GM18907 (cell line): ENCODE measurements around the gene TMEM74B.

Source experiments
- ATAC-seq: cut with Tn5 transposase; IDR thresholded peaks from one replicate; pipeline ENCODE4 v1.9.1; 2021; ENCODE audit warnings: mild to moderate bottlenecking, moderate library complexity; ENCODE audit not compliant: unreplicated experiment

TMEM74B gene

DNA sequence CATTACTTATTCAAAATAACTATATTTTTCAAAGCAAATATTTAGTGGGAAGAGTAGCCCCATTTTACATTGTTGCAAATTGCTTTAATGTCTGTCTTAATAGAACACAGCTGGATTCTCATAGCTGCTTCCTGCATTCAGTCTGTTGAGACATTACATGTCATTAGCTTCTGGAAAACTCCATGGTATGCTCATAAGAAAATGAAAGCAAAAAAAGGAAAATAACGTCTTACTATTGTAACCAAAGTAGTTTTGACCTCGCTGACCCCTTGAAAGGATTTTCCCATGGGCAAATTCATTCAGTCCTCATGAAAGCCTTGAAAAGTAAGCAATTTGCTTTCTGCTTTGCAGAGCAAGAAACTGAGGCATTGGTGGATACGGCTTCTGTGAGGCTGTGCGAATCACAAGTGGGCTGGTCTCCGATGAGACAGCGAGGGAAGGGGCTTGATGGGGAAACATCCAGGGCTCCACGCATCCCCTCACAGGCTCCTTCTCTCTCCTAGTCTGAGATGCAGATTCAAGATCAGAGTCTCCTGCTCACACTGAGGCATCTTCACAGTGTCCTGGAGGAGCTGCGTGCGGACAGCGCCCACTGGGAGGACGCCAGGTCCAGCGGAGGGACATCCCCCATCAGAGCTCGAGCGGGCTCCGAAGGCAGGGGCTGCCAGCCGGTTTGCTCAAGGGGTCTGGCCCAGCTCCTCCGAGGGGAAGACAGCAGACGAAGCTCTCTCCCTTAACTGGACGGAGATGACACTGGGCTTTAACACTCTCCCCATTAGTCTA is 21.8 kb upstream of the TMEM74B start:
- ATAC-seq = no peak

GRCh38 chr20:1205802-1206201 is 21.0 kb upstream of the TMEM74B start:
- no peak for ATAC-seq

GRCh38 chr20:1204576-1204975 is 19.8 kb upstream of the TMEM74B start:
- no peak for ATAC-seq

DNA sequence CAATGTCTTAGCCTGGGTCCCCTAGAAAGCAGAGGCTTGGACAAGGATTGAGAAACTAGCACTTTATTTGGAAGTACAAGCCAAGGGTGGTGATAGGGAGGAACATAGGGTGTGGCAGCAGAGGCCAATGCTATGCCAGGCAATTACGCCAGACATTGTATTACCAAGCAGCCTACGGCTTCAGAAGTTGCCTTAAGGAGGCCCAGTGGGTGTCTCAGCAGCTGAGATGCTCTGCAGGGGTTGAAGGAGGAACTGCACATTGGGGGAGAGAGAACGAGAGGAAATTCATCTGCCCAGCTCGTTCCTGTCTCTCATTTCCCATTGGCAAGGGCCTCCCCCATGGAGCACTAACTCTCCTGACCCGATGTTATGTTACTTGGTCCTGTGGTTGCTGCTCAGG is 19.3 kb upstream of the TMEM74B start:
- no peak for ATAC-seq

- ATAC-seq = no peak
Measured at GRCh38 chr20:1203630-1204029, 18.8 kb upstream of the TMEM74B start.

DNA sequence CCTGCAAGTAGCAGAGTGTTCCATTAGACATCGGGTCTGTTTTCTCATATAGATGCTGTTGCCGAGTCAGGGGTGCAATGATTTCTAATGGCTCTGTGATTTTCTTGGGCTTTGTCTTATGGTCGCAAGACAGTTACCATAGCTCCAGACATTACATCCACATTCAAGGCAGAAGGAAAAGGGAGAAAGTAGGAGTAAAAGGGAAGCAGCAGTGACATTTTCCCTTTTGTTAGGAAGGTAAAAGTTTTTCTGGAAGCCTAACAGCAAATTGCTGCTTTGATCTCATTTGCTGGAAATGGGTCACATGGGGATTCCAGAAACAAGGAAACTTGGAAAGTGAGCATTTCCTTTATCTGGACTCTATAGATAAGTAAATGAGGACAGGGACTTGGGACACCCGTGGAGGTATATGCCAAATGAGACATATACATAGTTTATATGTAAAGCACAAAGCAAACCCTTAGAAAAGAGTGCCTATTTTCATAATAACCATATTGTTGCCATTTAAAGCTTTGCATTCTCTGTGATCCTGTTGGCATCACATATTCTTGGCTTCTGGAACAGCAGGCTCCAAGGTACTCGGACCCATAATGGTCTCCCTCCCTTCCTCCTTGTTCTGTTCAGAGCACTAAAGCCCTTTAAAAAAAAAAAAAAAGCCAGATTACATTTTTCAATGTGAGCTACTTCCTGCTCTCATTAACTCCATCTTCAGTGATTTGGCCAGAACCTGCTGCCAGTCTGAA is 18.2 kb upstream of the TMEM74B start, which contains the start of gene C20orf202:
TSS of gene C20orf202 (plus strand) at position 693 of the 743 bp plus-strand sequence. CDS start 132 bp downstream, outside the sequence.
- ATAC-seq = no peak

- ATAC-seq = no peak
Measured at GRCh38 chr20:1199964-1200363, 15.2 kb upstream of the TMEM74B start.

DNA sequence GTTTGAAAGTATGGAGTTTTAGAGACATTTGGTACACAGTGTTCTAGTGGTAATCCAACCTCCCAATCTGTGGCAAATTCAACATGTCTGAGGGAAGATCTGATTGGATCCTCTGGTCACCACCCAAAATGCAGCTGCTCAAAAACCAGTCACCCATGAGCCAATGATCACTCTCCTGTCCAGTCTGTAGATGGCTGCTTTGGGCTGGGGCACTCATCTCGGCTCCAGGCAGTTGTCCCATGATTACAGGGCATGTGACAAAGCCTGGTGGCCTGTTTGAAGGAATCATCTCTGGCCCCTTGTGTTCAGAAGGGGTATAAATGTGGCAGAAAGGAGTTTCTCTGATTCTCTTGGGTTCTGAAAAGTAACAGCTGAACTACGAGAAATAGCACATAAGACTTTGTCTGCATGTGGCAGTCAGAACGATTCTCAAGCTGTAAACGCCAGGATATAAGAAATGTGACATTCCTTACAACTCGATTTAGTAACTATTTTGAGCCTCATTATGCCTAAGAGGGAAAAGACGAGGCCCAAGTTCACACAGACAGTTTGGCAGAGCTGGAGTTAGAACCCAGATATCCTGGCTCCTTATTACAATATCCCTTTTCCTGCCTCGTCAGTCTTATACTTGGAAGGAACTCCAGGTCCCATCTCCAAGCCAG is 14.6 kb upstream of the TMEM74B start:
- no peak for ATAC-seq

DNA sequence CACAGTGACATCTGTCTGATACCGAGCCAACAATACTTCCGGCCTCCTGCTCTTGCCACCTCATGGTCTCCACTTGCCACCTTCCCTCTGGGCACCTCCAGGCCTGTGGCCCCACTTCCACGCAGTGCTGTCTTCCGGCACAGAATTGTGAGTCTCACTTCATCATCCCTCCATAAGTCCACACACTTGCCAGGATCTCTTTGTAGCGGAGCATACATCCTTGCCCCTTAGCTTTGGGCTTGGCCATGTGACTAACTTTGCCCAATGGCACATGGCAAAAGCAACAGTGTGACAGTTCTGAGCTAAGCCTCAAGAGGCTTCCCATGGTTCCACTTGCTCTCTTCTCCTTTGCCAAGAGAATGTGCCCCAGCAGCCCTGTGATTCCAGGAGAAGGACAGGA is 14.0 kb upstream of the TMEM74B start:
- ATAC-seq = no peak

DNA sequence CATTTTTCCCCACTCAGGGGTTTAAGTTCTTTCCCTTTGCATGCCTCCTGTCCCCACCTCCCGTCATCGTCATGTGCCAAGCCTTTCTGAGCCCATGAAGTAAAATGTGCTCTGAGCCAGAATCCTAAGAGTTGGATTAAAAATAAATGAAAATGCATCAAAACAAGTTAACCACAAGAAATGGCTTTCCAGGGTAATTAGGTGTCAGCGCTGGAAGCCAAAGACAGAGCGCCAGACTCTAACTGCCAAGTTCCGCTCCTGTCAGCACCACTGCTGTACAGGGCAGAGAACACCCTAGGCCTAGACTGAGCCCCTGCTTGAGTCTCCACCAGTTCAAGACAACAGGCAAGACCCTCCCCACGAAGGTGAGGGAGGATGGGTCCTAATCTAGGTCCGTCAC is 13.0 kb upstream of the TMEM74B start:
- no peak for ATAC-seq

DNA sequence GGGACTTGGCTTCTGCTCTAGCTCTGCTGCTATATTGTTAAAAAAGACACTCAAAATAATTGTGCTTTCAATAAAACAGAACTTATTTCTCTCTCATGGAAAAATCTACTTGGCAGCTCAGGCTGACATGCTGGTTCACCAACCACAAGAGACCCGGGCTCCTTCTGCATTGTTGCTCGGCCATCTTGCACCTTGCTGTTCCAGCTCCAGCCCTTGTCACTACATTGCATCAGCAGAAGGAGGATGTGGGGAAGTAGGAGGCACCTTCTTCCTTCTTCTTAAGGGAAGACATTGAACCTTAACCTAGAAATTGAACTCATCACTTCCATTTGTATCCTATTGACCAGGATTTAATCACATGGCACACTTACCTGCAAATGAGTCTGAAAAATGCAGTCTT is 11.9 kb upstream of the TMEM74B start:
- no peak for ATAC-seq

DNA sequence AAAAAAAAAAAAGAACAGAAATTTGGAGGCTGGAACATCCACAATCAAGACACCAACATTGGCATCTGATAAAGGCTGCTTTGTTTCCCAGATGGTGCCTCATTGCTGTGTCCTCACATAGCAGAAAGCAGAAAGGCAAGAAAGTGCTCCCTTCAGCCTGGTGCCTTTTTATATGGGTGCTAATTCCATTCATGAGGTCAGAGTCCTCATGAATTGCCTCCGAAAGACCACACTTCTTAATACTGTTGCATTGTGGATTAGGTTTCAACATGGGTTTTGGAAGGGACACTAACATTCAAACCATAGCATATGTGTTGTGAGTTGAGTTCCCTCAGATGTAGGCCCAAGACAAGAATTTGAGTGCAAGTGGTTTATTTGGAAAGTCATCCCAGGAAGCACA is 10.4 kb upstream of the TMEM74B start:
- ATAC-seq = no peak

DNA sequence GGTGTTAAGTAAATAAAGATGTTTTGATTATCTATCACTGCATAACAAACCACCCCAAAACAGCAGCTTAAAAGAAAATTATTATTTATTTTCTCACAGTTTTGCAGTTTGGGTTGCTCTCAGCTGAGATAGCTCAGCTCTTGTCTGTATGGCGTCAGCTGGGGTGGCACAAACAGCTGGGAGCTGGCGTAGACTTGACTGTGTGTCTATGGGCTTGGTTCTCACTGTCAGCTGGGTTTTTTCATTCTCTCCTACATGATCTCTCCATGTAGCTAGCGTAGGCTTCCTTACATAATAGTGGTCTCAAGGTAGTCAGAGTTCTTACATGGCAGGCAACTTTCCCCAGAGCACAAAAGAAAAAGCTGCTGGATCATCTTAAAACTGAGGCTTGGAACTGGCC is 6.5 kb upstream of the TMEM74B start:
- no peak for ATAC-seq

- ATAC-seq = no peak
Measured at GRCh38 chr20:1190847-1191246, 6.1 kb upstream of the TMEM74B start.

DNA sequence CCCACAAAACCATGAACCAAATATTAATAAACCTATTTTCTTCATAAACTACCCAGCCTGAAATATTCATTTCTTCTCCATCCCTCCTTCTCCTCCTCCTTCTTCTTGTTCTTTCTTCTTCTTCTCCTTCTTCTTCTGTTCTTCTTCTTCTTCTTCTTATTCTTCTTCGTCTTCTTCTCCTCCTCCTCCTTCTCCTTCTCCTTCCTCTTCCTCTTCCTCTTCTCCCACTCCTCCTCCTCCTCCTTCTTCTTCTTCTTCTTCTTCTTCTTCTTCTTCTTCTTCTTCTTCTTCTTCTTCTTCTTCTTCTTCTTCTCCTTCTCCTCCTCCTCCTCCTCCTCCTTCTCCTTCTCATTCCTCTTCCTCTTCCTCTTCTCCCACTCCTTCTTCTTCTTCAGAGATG is 5.0 kb upstream of the TMEM74B start:
- no peak for ATAC-seq

DNA sequence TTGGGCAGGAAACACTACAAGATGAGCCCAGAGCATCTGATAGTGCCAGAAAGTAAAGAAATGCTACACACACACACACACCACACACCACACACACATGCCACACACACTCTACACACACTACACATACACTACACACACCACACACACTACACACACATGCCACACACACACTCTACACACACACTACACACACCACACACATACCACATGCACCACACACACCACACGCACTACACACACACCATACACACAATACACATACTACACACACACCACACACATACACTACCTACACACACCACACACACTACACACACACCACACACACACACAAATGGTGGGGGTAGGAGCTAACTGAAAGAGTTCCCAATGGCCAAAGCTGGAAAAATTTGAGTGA is 3.6 kb upstream of the TMEM74B start:
- no peak for ATAC-seq

- no peak for ATAC-seq
Measured at GRCh38 chr20:1187605-1188171, 2.9 kb upstream of the TMEM74B start.

DNA sequence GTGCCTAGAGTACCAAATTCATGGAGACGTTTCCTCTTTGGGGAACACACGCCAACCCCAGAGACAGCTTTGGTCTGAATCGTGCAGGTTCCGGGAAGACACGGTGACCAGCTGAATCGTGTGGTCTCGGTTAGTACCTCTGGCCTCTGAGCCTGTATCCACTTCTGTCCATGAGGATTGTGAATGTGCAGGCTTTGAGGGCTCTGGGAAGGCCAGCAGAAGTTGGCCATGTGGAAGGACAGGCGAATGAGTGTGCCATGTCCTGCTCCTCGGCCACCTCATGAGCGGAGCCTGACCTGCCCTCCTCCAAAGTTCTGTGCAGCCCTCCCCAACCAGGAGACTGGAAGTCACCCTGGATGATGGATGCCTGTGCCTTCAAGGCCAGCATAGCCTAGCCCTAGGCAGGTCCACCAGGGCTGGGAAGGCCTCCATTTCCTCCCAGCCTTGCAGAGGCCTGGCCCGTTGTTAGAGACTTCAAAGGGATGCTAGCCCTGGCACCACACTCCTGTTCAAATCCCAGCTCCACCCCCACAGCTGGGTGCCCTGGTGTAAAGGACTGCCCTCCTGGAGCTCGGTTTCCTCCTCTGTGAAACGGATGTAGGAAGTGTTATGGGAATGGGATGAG is 1.7 kb upstream of the TMEM74B start:
- ATAC-seq = no peak

GRCh38 chr20:1185790-1186334 is 1.1 kb upstream of the TMEM74B start:
- ATAC-seq = no peak

- no peak for ATAC-seq
Measured at GRCh38 chr20:1185316-1185741, 548 bp upstream of the TMEM74B start.

DNA sequence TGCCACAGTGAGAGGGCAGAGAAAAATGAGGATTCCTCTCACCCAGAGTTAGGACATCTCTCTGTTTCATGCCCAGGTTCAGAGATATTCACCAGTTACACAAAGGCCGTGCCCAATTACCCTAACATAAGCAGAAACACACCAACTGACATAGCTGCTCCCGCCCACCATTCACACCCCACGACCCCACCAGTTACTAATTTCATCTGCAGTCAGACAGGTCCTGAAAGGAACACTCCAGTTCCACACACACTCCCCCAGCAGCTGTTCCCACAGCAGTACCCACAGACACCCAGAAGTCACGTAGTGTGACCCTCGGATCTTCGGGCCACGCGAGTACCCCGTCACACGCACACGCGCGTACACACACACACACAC is 532 bp downstream of the TMEM74B start:
- no peak for ATAC-seq
